Measurements from ENCODE around the gene CD302. TPM values are rescaled to one million over a fixed set of nuclear protein-coding genes. Genes with fewer than 3 reads are reported as not detected.

CD302 gene
- total and polyA plus RNA-seq, 2 donors (not counting 3 experiments of a cell fraction or from before 2014, with no cell fraction given) = 10.4 to 10.6 TPM

DNA sequence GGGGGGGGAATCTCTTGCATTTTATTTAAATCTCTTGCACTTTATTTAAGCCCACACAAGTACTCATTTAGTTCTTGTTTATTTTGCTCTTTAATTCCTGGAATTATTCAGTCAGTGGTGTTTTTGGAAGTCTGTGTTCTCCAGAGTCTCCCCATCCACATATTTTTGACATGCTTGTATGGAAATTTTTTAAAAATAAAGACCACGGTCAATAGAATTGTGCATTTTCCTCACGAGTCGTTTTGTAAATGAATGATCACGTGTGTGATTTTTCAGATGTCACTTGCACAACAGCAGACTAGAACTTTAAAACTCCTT lies 824 bp downstream of the CD302 start:
- dilution Hi-C loops (cut with MboI; ENCODE audit: extremely low pct_ligation_motif_present, low sequenced_read_pairs) = no loop called here
- peak overlapping the region; percentile 48 for H3K27ac ChIP-seq (ENCODE audit: insufficient read depth, low read depth, low read length)
- H3K79me2 ChIP-seq (ENCODE audit: control insufficient read depth, insufficient read depth, low read length) = peaks cover 11% of the 10 kb centered on the region
- no peaks in the 10 kb centered on the region for H4K20me1 ChIP-seq (replicated peaks; ENCODE audit: control insufficient read depth, extremely low read depth, insufficient read depth, low read length)
- DNase-seq (ENCODE audit: low read depth, low spot score) (no peak), FAIRE-seq (no peak)
- H2AFZ ChIP-seq (ENCODE audit: low read depth, low read length) = peak overlapping the region; percentile 79
- TF ChIP-seq FOS (IDR thresholded peaks at IDR 0.05; ENCODE audit: borderline replicate concordance, insufficient read depth, low read length) (no peak), JUN (IDR thresholded peaks at IDR 0.05; ENCODE audit: borderline replicate concordance, insufficient read depth, insufficient read length, low read depth) (no peak), GATA2 (IDR thresholded peaks at IDR 0.05; ENCODE audit: insufficient read depth, insufficient read length, low read depth, low read length) (no peak), EZH2 (IDR thresholded peaks at IDR 0.05; ENCODE audit: borderline replicate concordance, low read depth, low read length, severe bottlenecking) (no peak), MYC (IDR thresholded peaks at IDR 0.05; ENCODE audit: low read depth, low read length) (no peak), POLR2AphosphoS5 (IDR thresholded peaks at IDR 0.05; ENCODE audit: insufficient read depth, low read depth, low read length) (no peak), POLR2A (IDR thresholded peaks at IDR 0.05; ENCODE audit: low read depth, low read length) (no peak)
- TF ChIP-seq, protein P1, sequence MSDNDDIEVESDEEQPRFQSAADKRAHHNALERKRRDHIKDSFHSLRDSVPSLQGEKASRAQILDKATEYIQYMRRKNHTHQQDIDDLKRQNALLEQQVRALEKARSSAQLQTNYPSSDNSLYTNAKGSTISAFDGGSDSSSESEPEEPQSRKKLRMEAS (IDR thresholded peaks at IDR 0.05; ENCODE audit: insufficient read depth, insufficient read length) = no peak
- TF ChIP-seq, protein P2, sequence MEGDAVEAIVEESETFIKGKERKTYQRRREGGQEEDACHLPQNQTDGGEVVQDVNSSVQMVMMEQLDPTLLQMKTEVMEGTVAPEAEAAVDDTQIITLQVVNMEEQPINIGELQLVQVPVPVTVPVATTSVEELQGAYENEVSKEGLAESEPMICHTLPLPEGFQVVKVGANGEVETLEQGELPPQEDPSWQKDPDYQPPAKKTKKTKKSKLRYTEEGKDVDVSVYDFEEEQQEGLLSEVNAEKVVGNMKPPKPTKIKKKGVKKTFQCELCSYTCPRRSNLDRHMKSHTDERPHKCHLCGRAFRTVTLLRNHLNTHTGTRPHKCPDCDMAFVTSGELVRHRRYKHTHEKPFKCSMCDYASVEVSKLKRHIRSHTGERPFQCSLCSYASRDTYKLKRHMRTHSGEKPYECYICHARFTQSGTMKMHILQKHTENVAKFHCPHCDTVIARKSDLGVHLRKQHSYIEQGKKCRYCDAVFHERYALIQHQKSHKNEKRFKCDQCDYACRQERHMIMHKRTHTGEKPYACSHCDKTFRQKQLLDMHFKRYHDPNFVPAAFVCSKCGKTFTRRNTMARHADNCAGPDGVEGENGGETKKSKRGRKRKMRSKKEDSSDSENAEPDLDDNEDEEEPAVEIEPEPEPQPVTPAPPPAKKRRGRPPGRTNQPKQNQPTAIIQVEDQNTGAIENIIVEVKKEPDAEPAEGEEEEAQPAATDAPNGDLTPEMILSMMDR (IDR thresholded peaks at IDR 0.05; ENCODE audit: extremely low read depth in 1 of 2, insufficient read depth in 1 of 2, low read depth in 1 of 2, low read length in 2 of 2) = no peak
- H3K4me3 ChIP-seq (replicated peaks in 1 of 3; ENCODE audit: insufficient read depth in 1 of 3, low read depth in 1 of 3, low read length in 3 of 3) = peak overlapping the region; percentile 51 to 84 (median 77)
- POLR2A ChIA-PET = no interaction called here
- no peaks in the 10 kb centered on the region for H3K36me3 ChIP-seq (ENCODE audit: control insufficient read depth in 2 of 2, extremely low read depth in 1 of 2, insufficient read depth in 2 of 2, low read length in 2 of 2)
- H3K9ac ChIP-seq (replicated peaks; ENCODE audit: extremely low read depth, insufficient read depth, low read length) = peak overlapping the region; percentile 79
- H3K27me3 ChIP-seq (ENCODE audit: control insufficient read depth in 2 of 2, insufficient read depth in 2 of 2, low read length in 2 of 2) = no peaks in the 10 kb centered on the region
- H3K9me1 ChIP-seq (replicated peaks; ENCODE audit: control insufficient read depth, extremely low read depth, insufficient read depth, low read length) = no peaks in the 10 kb centered on the region
- BruUV-seq (replicated peaks) = no TSS peak
- intact Hi-C loops (cut with micrococcal nuclease) = loop anchor here (2.0 to 5.0 kb wide), 4 partner anchors 85 to 182 kb away; partner anchors contain the start of gene MARCHF7
- CTCF ChIA-PET = interaction anchor here (0.8 to 3.3 kb wide), 5 partner anchors 8 to 106 kb away, joined by 3 to 12 read pairs (median 7); no protein-coding TSS in a partner anchor
- H3K4me2 ChIP-seq (ENCODE audit: insufficient read depth, low read length) = peak overlapping the region; percentile 86
- H3K4me1 ChIP-seq (ENCODE audit: control insufficient read depth, extremely low read depth, insufficient read depth, low read length) = peaks cover 36% of the 10 kb centered on the region
- H3K9me3 ChIP-seq (replicated peaks; ENCODE audit: control insufficient read depth, insufficient read depth, low read length) = no peaks in the 10 kb centered on the region

Measured in endothelial cell of umbilical vein (primary cell).